Measurements from ENCODE around the gene CERS6. TPM values are rescaled to one million over a fixed set of nuclear protein-coding genes. Genes with fewer than 3 reads are reported as not detected.

Gene CERS6
- polyA plus RNA-seq, 1 donor (not counting 4 experiments of a cell fraction or from before 2014, with no cell fraction given) = 19.5 TPM

GRCh38 chr2:168650781-168651180, 194.7 kb downstream of the CERS6 start:
- Histone ChIP-seq H3K4me1 (ENCODE audit: control insufficient read depth, extremely low read depth, insufficient read depth, low read length) (no peaks in the 10 kb centered on the region), H3K9ac (ENCODE audit: control insufficient read depth, extremely low read depth, insufficient read depth, low read length) (no peak overlapping the region), H3K79me2 (ENCODE audit: control insufficient read depth, insufficient read depth, low read length) (peaks cover 22% of the 10 kb centered on the region), H3K27me3 (ENCODE audit: control insufficient read depth, extremely low read depth, insufficient read depth, low read length) (no peaks in the 10 kb centered on the region), H3K9me1 (ENCODE audit: control insufficient read depth, extremely low read depth, insufficient read depth, low read length) (no peaks in the 10 kb centered on the region), H3K27ac (ENCODE audit: control insufficient read depth, insufficient read depth, low read length) (no peak overlapping the region), H3K9me3 (ENCODE audit: control insufficient read depth, low read depth, low read length) (no peaks in the 10 kb centered on the region), H3K4me2 (ENCODE audit: control insufficient read depth, extremely low read depth, insufficient read depth, low read depth, low read length) (no peak overlapping the region), H4K20me1 (ENCODE audit: control insufficient read depth, extremely low read depth, insufficient read depth, low read length) (no peaks in the 10 kb centered on the region), H2AFZ (ENCODE audit: control insufficient read depth, low read length) (no peak overlapping the region), H3K36me3 (ENCODE audit: control insufficient read depth in 2 of 2, extremely low read depth in 1 of 2, insufficient read depth in 2 of 2, low read length in 2 of 2) (no peaks in the 10 kb centered on the region), H3K4me3 (ENCODE audit: control insufficient read depth in 2 of 3, extremely low read depth in 1 of 3, insufficient read depth in 2 of 3, low read depth in 1 of 3, low read length in 3 of 3) (no peak overlapping the region)
- DNase-seq (ENCODE audit: low read depth, low spot score) (no peak), FAIRE-seq (no peak)
- dilution Hi-C loops (cut with MboI; ENCODE audit: extremely low pct_ligation_motif_present, low sequenced_read_pairs) = no loop called here
- TF ChIP-seq, protein P1, sequence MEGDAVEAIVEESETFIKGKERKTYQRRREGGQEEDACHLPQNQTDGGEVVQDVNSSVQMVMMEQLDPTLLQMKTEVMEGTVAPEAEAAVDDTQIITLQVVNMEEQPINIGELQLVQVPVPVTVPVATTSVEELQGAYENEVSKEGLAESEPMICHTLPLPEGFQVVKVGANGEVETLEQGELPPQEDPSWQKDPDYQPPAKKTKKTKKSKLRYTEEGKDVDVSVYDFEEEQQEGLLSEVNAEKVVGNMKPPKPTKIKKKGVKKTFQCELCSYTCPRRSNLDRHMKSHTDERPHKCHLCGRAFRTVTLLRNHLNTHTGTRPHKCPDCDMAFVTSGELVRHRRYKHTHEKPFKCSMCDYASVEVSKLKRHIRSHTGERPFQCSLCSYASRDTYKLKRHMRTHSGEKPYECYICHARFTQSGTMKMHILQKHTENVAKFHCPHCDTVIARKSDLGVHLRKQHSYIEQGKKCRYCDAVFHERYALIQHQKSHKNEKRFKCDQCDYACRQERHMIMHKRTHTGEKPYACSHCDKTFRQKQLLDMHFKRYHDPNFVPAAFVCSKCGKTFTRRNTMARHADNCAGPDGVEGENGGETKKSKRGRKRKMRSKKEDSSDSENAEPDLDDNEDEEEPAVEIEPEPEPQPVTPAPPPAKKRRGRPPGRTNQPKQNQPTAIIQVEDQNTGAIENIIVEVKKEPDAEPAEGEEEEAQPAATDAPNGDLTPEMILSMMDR (optimal IDR thresholded peaks at IDR 0.05 in 1 of 3, IDR thresholded peaks at IDR 0.05 in 1 of 3, conservative IDR thresholded peaks at IDR 0.05 in 1 of 3; ENCODE audit: extremely low read depth in 1 of 3, insufficient read depth in 2 of 3, low read length in 3 of 3) = no peak
- TF ChIP-seq EZH2 (IDR thresholded peaks at IDR 0.05; ENCODE audit: low read length) = no peak

DNA sequence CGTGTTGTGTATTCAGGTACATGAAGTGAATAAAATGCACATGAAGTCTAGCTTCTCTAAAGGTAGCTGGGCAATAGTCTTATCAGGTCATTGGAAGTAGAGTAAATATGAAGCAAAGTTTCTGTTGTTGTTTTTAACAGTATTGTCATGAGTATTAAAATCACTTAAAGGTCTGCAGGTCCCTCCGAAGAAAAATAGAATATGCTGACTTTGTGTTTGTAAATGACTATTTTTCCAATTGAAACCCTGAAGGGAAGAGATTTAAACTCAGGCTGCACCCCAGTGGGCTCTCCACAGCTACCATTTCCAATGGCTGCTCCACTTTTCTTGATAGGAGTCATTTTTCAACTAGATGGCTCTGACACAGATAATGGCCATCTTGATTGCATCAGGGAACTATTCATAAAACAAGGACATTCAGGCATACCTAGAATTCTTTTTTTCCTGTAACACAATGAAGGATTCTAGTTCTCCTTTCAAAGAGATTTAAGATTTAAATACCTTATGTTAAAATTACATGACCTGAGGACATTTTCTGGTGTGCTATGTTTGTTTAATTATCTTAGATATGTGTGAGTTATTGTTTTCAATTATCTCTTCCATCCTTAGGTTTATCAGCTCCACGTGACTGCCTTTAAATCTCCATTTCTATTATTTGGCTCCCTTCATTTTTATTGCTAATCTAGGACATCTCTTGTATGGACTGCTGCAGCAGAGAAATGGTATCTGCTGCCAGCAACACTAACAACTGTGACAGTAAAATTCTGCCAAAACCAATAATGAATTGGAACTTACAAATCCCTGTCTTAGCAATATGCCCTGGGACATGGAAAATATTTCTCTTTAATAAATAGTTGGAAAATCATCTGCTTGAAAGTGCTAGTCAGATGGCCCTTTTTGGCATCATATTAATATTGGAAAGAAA, 197.2 kb downstream of the CERS6 start:
- Histone ChIP-seq H3K4me2 (ENCODE audit: control insufficient read depth, extremely low read depth, insufficient read depth, low read depth, low read length) (no peak overlapping the region), H3K9me3 (ENCODE audit: control insufficient read depth, low read depth, low read length) (no peaks in the 10 kb centered on the region), H2AFZ (ENCODE audit: control insufficient read depth, low read length) (no peak overlapping the region), H3K27me3 (ENCODE audit: control insufficient read depth, extremely low read depth, insufficient read depth, low read length) (no peaks in the 10 kb centered on the region), H3K4me3 (ENCODE audit: control insufficient read depth in 2 of 3, extremely low read depth in 1 of 3, insufficient read depth in 2 of 3, low read depth in 1 of 3, low read length in 3 of 3) (no peak overlapping the region), H3K9me1 (ENCODE audit: control insufficient read depth, extremely low read depth, insufficient read depth, low read length) (no peaks in the 10 kb centered on the region), H3K79me2 (ENCODE audit: control insufficient read depth, insufficient read depth, low read length) (peaks cover 9% of the 10 kb centered on the region), H3K36me3 (ENCODE audit: control insufficient read depth in 2 of 2, extremely low read depth in 1 of 2, insufficient read depth in 2 of 2, low read length in 2 of 2) (no peaks in the 10 kb centered on the region), H3K27ac (ENCODE audit: control insufficient read depth, insufficient read depth, low read length) (no peak overlapping the region), H3K4me1 (ENCODE audit: control insufficient read depth, extremely low read depth, insufficient read depth, low read length) (no peaks in the 10 kb centered on the region), H4K20me1 (ENCODE audit: control insufficient read depth, extremely low read depth, insufficient read depth, low read length) (no peaks in the 10 kb centered on the region), H3K9ac (ENCODE audit: control insufficient read depth, extremely low read depth, insufficient read depth, low read length) (no peak overlapping the region)
- FAIRE-seq (no peak), DNase-seq (ENCODE audit: low read depth, low spot score) (no peak)
- dilution Hi-C loops (cut with MboI; ENCODE audit: extremely low pct_ligation_motif_present, low sequenced_read_pairs) = no loop called here
- no peak for TF ChIP-seq EZH2 (IDR thresholded peaks at IDR 0.05; ENCODE audit: low read length)
- TF ChIP-seq, protein P1 (optimal IDR thresholded peaks at IDR 0.05 in 1 of 3, IDR thresholded peaks at IDR 0.05 in 1 of 3, conservative IDR thresholded peaks at IDR 0.05 in 1 of 3; ENCODE audit: extremely low read depth in 1 of 3, insufficient read depth in 2 of 3, low read length in 3 of 3) = no peak
